ENCODE data around the gene CLASP1. TPM values are rescaled to one million over a fixed set of nuclear protein-coding genes. Genes with fewer than 3 reads are reported as not detected.

CLASP1 gene
- total and polyA plus RNA-seq, 4 donors: 11.8 to 81.8 (median 40.3) TPM

DNA sequence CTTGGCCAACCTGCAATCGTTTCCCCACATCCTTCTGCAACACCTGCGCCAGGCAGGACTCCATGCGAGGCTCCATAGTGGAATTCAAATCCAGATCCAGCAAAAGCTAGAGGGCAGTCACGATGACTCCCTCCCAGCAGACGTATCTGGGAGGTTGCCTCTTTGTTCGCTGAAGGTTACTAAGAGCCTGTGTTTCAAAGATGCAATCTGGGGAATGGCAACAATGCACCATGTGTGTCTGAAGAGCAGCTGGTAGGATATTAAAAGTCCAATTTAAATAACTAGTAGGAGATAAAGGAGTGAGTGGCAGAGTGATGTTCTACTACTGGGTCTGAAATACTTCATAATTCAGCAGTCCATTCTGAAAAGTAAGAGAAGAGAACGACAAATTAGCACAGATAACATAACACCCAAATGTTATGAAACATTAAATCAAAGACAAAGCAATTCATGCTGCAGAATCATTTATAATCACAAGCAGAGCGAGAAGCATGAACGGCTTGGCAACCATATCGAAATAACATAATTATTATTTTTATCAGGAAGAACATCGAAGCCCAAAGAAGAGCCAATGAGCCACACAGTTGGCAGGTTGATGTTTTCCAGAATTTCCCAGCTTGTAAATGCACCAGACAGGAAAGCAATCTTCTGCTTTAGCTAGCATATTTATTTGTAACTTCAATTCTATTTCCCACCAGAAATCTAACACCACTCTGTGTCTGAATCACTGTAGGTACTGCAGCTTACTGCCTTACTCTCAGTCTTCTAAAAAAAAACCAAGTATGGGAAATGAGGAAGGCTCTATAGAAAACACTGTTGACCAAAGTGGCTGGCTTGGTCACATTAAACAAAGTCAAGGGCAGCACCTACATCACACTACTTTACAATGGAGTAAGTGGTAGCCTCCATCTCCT is 43.2 kb downstream of the CLASP1 start:
- Histone ChIP-seq H3K4me3 (ENCODE audit: low read length in 2 of 2) (no peak overlapping the region), H3K36me3 (ENCODE audit: control insufficient read depth in 1 of 2, insufficient read depth in 2 of 2, low read length in 1 of 2) (no peaks in the 10 kb centered on the region), H3K27me3 (ENCODE audit: control insufficient read depth in 1 of 2, insufficient read depth in 2 of 2, low read length in 1 of 2) (no peaks in the 10 kb centered on the region), H3K27ac (ENCODE audit: low read depth in 1 of 2, low read length in 2 of 2) (no peak overlapping the region), H3K9me3 (ENCODE audit: control insufficient read depth, low read length) (no peaks in the 10 kb centered on the region), H3K4me1 (ENCODE audit: control insufficient read depth in 1 of 2, insufficient read depth in 2 of 2, low read length in 2 of 2) (no peaks in the 10 kb centered on the region)
- no peak for ATAC-seq (ENCODE audit: low FRiP score)
- intact Hi-C loops (cut with DNase I): no loop called here
- DNase-seq: no peak
- 73 to 74% methylated on average over 11 of the region's 11 CpGs for WGBS, 2 donors

DNA sequence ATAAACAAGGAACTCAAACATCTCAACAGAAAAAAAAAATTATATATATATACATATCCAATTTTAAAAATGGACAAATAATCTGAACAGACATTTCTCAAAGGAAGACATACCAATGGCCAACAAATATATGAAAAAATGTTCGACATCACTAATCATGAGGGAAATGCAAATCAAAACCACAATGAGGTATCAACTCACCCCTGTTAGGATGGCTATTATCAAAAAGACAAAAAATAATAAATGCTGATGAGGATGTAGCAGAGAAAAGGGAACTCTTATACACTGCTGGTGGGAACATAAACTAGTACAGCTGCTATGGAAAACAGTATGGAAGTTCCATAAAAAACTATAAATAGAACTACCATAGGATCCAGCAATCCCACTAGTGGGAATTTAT is 46.1 kb downstream of the CLASP1 start:
- Histone ChIP-seq H3K4me3 (ENCODE audit: low read length in 2 of 2) (no peak overlapping the region), H3K4me1 (ENCODE audit: control insufficient read depth in 1 of 2, insufficient read depth in 2 of 2, low read length in 2 of 2) (peaks cover 0 to 3% of the 10 kb centered on the region in 2 donors), H3K27me3 (ENCODE audit: control insufficient read depth in 1 of 2, insufficient read depth in 2 of 2, low read length in 1 of 2) (no peaks in the 10 kb centered on the region), H3K9me3 (ENCODE audit: control insufficient read depth, low read length) (no peaks in the 10 kb centered on the region), H3K27ac (ENCODE audit: low read depth in 1 of 2, low read length in 2 of 2) (no peak overlapping the region), H3K36me3 (ENCODE audit: control insufficient read depth in 1 of 2, insufficient read depth in 2 of 2, low read length in 1 of 2) (no peaks in the 10 kb centered on the region)
- WGBS, 2 donors: 97 to 98% methylated on average over 1 of the region's 1 CpG
- intact Hi-C loops (cut with DNase I): no loop called here
- DNase-seq (no peak), ATAC-seq (ENCODE audit: low FRiP score) (no peak)

DNA sequence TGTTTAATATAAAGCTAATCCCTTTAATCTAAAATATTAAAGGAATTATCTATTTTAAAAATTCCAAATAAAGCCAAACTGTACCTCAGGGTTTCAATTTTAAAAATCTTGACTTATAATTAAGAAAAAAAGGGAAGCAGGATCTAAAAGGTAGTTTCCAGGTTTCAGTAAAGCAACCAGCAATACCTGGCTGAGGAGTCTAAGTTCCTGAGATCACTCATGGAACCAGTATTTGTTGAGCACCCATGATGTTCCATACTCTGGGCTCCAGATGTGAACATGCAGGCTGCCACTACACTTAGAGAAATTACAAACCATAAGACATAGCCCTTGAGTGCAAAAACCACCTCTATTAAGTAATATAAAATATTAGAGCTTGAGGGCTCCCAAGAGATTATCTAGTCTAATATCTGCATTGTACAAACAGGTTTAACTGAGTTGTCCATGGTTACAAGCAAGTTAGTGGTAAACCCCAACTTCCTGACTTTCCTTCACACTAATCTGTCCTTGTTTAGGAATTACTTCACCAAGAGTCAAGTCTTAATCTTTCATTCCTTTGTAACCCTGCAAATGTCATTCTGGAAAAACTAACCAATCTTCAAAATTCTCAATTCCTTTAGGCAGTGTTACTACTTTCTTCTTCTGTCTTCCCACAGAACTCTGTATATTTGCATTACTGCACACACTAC is 49.2 kb downstream of the CLASP1 start:
- Histone ChIP-seq H3K27me3 (ENCODE audit: control insufficient read depth in 1 of 2, insufficient read depth in 2 of 2, low read length in 1 of 2) (no peaks in the 10 kb centered on the region), H3K9me3 (ENCODE audit: control insufficient read depth, low read length) (no peaks in the 10 kb centered on the region), H3K4me1 (ENCODE audit: control insufficient read depth in 1 of 2, insufficient read depth in 2 of 2, low read length in 2 of 2) (peaks cover 1 to 3% of the 10 kb centered on the region in 2 donors), H3K27ac (ENCODE audit: low read depth in 1 of 2, low read length in 2 of 2) (no peak overlapping the region), H3K36me3 (ENCODE audit: control insufficient read depth in 1 of 2, insufficient read depth in 2 of 2, low read length in 1 of 2) (no peaks in the 10 kb centered on the region), H3K4me3 (ENCODE audit: low read length in 2 of 2) (no peak overlapping the region)
- intact Hi-C loops (cut with DNase I): no loop called here
- ATAC-seq (ENCODE audit: low FRiP score) (no peak), DNase-seq (no peak)

DNA sequence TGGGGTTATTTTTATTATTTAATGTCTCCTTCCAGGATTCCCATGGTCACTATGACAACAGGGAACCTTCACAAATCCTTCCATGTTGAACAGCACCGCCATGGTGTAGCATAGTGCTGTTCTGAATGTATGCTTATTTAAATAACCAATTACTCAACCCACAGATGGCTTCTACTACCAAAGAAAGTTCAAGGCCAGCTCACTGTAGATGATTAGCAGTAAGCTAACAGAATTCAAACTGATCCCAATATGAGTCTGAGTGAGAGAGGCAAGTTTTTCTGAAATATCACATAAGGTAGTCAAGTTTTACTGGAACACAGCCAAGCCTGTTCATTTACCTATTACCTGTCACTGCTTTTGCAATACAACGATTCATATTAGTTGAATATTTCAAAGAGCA is 51.2 kb downstream of the CLASP1 start:
- Histone ChIP-seq H3K27me3 (ENCODE audit: control insufficient read depth in 1 of 2, insufficient read depth in 2 of 2, low read length in 1 of 2) (no peaks in the 10 kb centered on the region), H3K27ac (ENCODE audit: low read depth in 1 of 2, low read length in 2 of 2) (no peak overlapping the region), H3K4me3 (ENCODE audit: low read length in 2 of 2) (no peak overlapping the region), H3K36me3 (ENCODE audit: control insufficient read depth in 1 of 2, insufficient read depth in 2 of 2, low read length in 1 of 2) (no peaks in the 10 kb centered on the region), H3K9me3 (ENCODE audit: control insufficient read depth, low read length) (no peaks in the 10 kb centered on the region), H3K4me1 (ENCODE audit: control insufficient read depth in 1 of 2, insufficient read depth in 2 of 2, low read length in 2 of 2) (peaks cover 1 to 3% of the 10 kb centered on the region in 2 donors)
- DNase-seq: no peak
- 88 to 89% methylated on average over 2 of the region's 2 CpGs for WGBS, 2 donors
- ATAC-seq (ENCODE audit: low FRiP score): no peak
- intact Hi-C loops (cut with DNase I): no loop called here

DNA sequence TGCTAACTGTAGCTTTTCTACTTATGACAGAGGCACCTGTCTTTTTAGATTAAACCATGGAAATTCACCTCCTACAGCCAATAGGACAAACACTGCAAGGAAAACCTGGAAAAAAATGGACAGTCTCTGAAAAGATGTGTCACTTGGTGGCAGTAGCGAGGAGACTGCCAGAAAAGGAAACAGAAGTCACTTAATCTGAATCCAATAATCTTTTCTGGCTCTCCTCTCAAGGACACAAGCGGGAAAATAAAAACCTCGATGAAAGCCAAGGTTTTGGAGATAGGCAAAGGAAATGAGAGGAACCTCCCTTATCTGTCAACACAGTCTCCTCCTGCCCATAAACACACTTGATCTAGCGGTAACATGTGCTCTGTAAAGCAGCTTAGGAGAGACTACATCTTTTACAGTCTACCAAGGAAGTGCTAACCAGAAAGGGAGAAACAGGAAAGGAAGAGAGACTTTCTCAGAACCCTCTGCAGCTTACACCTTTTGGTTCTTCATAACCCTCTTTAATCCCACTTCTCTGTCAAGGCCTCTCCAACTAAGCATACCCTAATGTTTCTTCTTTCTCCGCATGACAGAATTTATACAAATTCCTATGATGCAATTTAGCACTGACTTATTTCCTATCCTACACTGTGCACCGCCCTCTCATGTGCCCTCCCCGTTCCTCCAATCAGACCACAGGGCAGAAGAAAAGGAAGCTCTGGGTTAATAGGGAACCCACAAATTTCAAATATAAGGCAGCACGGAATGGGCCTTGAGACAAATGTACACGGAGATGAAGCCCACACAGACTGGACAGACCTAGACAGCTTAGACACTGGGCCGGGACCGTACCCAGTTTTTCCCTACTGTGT is 52.8 kb downstream of the CLASP1 start:
- Histone ChIP-seq H3K9me3 (ENCODE audit: control insufficient read depth, low read length) (no peaks in the 10 kb centered on the region), H3K4me3 (ENCODE audit: low read length in 2 of 2) (no peak overlapping the region), H3K36me3 (ENCODE audit: control insufficient read depth in 1 of 2, insufficient read depth in 2 of 2, low read length in 1 of 2) (no peaks in the 10 kb centered on the region), H3K27ac (ENCODE audit: low read depth in 1 of 2, low read length in 2 of 2) (peak overlapping the region in 1 of 2 donors; percentile 57), H3K4me1 (ENCODE audit: control insufficient read depth in 1 of 2, insufficient read depth in 2 of 2, low read length in 2 of 2) (peaks cover 1 to 3% of the 10 kb centered on the region in 2 donors), H3K27me3 (ENCODE audit: control insufficient read depth in 1 of 2, insufficient read depth in 2 of 2, low read length in 1 of 2) (no peaks in the 10 kb centered on the region)
- intact Hi-C loops (cut with DNase I): no loop called here
- peak in 1 of 2 donors; percentile 58 for DNase-seq
- peak; percentile 63 for ATAC-seq (ENCODE audit: low FRiP score)
- WGBS, 2 donors: 60 to 63% methylated on average over 11 of the region's 11 CpGs

DNA sequence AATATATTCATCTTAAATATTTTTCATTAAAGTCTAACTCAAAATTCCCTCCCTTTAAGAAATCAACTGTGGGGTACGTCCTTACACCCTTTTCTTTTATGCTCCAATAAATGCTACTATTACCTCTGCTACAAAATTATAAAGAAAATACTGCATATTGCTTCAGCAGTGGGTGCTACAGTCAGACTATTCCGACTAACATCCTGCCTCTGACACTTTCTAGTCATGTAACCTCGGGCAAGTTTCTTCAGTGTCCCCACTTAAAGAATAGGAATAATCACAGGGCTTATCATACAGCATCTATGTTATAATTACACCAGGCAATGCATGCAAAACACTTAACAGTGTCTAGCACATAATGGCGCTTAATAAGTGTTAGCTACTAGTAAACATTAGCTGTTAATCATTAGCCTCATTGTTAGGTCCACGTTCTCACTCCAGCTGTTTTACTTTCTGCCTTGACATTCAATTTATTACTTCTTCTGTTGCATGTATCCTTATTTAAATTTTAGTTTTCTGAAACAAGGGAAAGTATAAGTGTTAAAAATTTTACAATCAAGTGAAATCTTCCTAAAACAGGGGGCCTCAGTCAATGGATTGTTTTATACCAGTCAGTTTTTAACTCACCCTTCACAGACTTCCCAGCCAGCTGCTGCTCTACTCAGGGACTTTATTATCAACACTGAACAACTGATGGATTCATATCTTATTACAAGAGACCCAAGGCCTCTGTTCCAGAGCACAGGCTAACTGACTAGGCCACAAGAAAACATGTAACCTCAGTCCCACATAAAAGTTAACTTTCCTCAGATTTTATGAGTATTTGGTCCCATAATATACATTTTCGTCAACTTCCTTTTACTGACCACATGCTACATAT is 54.0 kb downstream of the CLASP1 start:
- H3K9me3 ChIP-seq (ENCODE audit: control insufficient read depth, low read length): no peaks in the 10 kb centered on the region
- WGBS, 2 donors: 73 to 77% methylated on average over 6 of the region's 6 CpGs
- no peaks in the 10 kb centered on the region for H3K27me3 ChIP-seq (ENCODE audit: control insufficient read depth in 1 of 2, insufficient read depth in 2 of 2, low read length in 1 of 2)
- H3K4me3 ChIP-seq (ENCODE audit: low read length in 2 of 2): no peak overlapping the region
- H3K27ac ChIP-seq (ENCODE audit: low read depth in 1 of 2, low read length in 2 of 2): no peak overlapping the region
- intact Hi-C loops (cut with DNase I): no loop called here
- peaks cover 0 to 1% of the 10 kb centered on the region in 2 donors for H3K4me1 ChIP-seq (ENCODE audit: control insufficient read depth in 1 of 2, insufficient read depth in 2 of 2, low read length in 2 of 2)
- no peaks in the 10 kb centered on the region for H3K36me3 ChIP-seq (ENCODE audit: control insufficient read depth in 1 of 2, insufficient read depth in 2 of 2, low read length in 1 of 2)
- DNase-seq: no peak
- ATAC-seq (ENCODE audit: low FRiP score): no peak

DNA sequence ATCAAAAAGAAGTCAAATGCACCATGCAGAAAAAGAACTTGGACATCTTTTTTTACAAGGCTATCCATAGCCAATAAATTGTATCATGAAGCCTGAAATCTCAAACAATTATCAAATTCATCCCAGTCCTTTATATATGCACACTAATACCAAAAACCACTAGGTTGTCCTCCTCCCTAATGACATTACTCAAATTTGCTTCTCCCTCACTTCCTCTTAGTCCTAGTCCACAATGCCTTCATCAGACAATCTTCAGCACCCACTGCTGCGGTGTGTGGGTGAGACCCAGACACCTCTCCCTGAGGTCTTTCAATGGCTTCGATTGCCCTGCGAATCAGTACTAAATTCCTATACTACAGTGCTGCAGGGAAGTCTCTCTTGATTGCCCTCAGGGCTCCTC is 58.1 kb downstream of the CLASP1 start:
- no peaks in the 10 kb centered on the region for H3K9me3 ChIP-seq (ENCODE audit: control insufficient read depth, low read length)
- DNase-seq: no peak
- 96 to 97% methylated on average over 3 of the region's 3 CpGs for WGBS, 2 donors
- H3K4me3 ChIP-seq (ENCODE audit: low read length in 2 of 2): no peak overlapping the region
- H3K27me3 ChIP-seq (ENCODE audit: control insufficient read depth in 1 of 2, insufficient read depth in 2 of 2, low read length in 1 of 2): no peaks in the 10 kb centered on the region
- no peaks in the 10 kb centered on the region for H3K4me1 ChIP-seq (ENCODE audit: control insufficient read depth in 1 of 2, insufficient read depth in 2 of 2, low read length in 2 of 2)
- no peaks in the 10 kb centered on the region for H3K36me3 ChIP-seq (ENCODE audit: control insufficient read depth in 1 of 2, insufficient read depth in 2 of 2, low read length in 1 of 2)
- ATAC-seq (ENCODE audit: low FRiP score): no peak
- intact Hi-C loops (cut with DNase I): no loop called here
- H3K27ac ChIP-seq (ENCODE audit: low read depth in 1 of 2, low read length in 2 of 2): no peak overlapping the region

DNA sequence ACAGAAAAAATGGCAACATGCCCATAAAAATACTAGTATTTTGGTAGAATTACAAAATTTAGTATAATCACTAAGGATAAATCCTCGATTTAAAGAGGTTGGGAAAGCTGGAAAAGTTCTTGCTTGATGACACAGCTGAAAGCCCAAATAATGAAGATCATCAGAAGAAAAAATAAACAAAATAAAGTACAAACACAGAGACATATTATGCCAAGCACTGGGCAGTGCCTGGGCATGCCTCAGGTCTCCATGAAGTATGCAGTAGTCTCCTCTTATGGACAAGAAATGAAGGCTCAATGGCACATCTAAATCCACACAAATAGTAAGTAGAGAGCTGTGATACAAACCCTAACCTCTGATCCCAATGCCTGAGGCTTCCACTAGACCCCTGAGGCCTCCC is 60.9 kb downstream of the CLASP1 start:
- Histone ChIP-seq H3K4me1 (ENCODE audit: control insufficient read depth in 1 of 2, insufficient read depth in 2 of 2, low read length in 2 of 2) (no peaks in the 10 kb centered on the region), H3K4me3 (ENCODE audit: low read length in 2 of 2) (no peak overlapping the region), H3K27me3 (ENCODE audit: control insufficient read depth in 1 of 2, insufficient read depth in 2 of 2, low read length in 1 of 2) (no peaks in the 10 kb centered on the region), H3K36me3 (ENCODE audit: control insufficient read depth in 1 of 2, insufficient read depth in 2 of 2, low read length in 1 of 2) (no peaks in the 10 kb centered on the region), H3K9me3 (ENCODE audit: control insufficient read depth, low read length) (no peaks in the 10 kb centered on the region), H3K27ac (ENCODE audit: low read depth in 1 of 2, low read length in 2 of 2) (no peak overlapping the region)
- no peak for ATAC-seq (ENCODE audit: low FRiP score)
- 54 to 56% methylated on average over 1 of the region's 1 CpG for WGBS, 2 donors
- no peak for DNase-seq
- intact Hi-C loops (cut with DNase I): no loop called here

All from aorta (tissue), 5 donors.